ENCODE results near the gene HOXA11.

DNA sequence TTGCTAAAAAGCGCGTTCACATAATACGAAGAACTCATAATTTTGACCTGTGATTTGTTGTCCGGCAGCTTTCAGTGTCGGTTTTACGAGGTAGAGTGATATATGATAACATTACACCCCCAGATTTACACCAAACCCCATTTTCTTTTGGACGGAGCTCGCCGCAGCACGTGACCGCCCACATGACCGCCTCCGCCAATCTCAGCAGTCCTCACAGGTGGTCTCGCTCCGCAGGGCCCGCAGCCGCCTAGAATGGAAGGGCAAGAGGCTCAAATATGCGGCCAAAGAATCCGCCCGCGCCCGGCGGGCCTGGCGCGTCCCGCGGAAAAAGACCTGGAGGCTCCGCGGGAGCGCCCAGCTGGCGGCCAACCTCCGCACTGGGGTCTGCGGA is 28.5 kb downstream of the HOXA11 start, which contains the start of gene HOXA7:
- TF ChIP-seq, protein P1, sequence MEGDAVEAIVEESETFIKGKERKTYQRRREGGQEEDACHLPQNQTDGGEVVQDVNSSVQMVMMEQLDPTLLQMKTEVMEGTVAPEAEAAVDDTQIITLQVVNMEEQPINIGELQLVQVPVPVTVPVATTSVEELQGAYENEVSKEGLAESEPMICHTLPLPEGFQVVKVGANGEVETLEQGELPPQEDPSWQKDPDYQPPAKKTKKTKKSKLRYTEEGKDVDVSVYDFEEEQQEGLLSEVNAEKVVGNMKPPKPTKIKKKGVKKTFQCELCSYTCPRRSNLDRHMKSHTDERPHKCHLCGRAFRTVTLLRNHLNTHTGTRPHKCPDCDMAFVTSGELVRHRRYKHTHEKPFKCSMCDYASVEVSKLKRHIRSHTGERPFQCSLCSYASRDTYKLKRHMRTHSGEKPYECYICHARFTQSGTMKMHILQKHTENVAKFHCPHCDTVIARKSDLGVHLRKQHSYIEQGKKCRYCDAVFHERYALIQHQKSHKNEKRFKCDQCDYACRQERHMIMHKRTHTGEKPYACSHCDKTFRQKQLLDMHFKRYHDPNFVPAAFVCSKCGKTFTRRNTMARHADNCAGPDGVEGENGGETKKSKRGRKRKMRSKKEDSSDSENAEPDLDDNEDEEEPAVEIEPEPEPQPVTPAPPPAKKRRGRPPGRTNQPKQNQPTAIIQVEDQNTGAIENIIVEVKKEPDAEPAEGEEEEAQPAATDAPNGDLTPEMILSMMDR (IDR thresholded peaks at IDR 0.05; ENCODE audit: low read depth, low read length, missing input control) = no peak
- TF ChIP-seq REST (IDR thresholded peaks at IDR 0.05) (no peak), GABPA (IDR thresholded peaks at IDR 0.05 in 1 of 2, conservative IDR thresholded peaks at IDR 0.05 in 1 of 2) (no peak)
